Measurements from ENCODE around the gene SHLD1. TPM values are rescaled to one million over a fixed set of nuclear protein-coding genes. Genes with fewer than 3 reads are reported as not detected.

Gene SHLD1
- total RNA-seq, 1 donor from 2014 or later: 4.1 TPM

GRCh38 chr20:5825130-5825719, 75.0 kb downstream of the SHLD1 start:
- Mint-ChIP-seq H3K36me3 (no peaks in the 10 kb centered on the region), H3K4me3 (no peak overlapping the region), H3K27me3 (no peaks in the 10 kb centered on the region), H3K9me3 (no peaks in the 10 kb centered on the region), H3K4me1 (ENCODE audit: unreplicated experiment) (peaks cover 6% of the 10 kb centered on the region), H3K27ac (no peak overlapping the region)
- DNase-seq (ENCODE audit: extremely low spot score, unreplicated experiment): no peak
- no peak for TF ChIP-seq CTCF (conservative IDR thresholded peaks at IDR 0.05)

- Mint-ChIP-seq H3K9me3 (no peaks in the 10 kb centered on the region), H3K27ac (no peak overlapping the region), H3K36me3 (no peaks in the 10 kb centered on the region), H3K4me1 (ENCODE audit: unreplicated experiment) (peaks cover 6% of the 10 kb centered on the region), H3K4me3 (no peak overlapping the region), H3K27me3 (no peaks in the 10 kb centered on the region)
- no peak for DNase-seq (ENCODE audit: extremely low spot score, unreplicated experiment)
- TF ChIP-seq CTCF (conservative IDR thresholded peaks at IDR 0.05): no peak
Observed at GRCh38 chr20:5827098-5827853, 77.1 kb downstream of the SHLD1 start.

- Mint-ChIP-seq H3K4me1 (ENCODE audit: unreplicated experiment) (peaks cover 6% of the 10 kb centered on the region), H3K27ac (no peak overlapping the region), H3K36me3 (no peaks in the 10 kb centered on the region), H3K9me3 (no peaks in the 10 kb centered on the region), H3K4me3 (no peak overlapping the region), H3K27me3 (no peaks in the 10 kb centered on the region)
- no peak for DNase-seq (ENCODE audit: extremely low spot score, unreplicated experiment)
- TF ChIP-seq CTCF (conservative IDR thresholded peaks at IDR 0.05): no peak
Observed at GRCh38 chr20:5827861-5828260, 77.7 kb downstream of the SHLD1 start.

- no peaks in the 10 kb centered on the region for H3K36me3 Mint-ChIP-seq
- H3K27me3 Mint-ChIP-seq: no peaks in the 10 kb centered on the region
- no peaks in the 10 kb centered on the region for H3K9me3 Mint-ChIP-seq
- DNase-seq (ENCODE audit: extremely low spot score, unreplicated experiment): no peak
- H3K27ac Mint-ChIP-seq: no peak overlapping the region
- TF ChIP-seq CTCF (conservative IDR thresholded peaks at IDR 0.05): no peak
- no peaks in the 10 kb centered on the region for H3K4me1 Mint-ChIP-seq (ENCODE audit: unreplicated experiment)
- no peak overlapping the region for H3K4me3 Mint-ChIP-seq
Observed at GRCh38 chr20:5829241-5829809, 79.1 kb downstream of the SHLD1 start.

GRCh38 chr20:5831539-5832237, 81.5 kb downstream of the SHLD1 start:
- H3K27ac Mint-ChIP-seq: no peak overlapping the region
- no peak for DNase-seq (ENCODE audit: extremely low spot score, unreplicated experiment)
- no peaks in the 10 kb centered on the region for H3K9me3 Mint-ChIP-seq
- no peak overlapping the region for H3K4me3 Mint-ChIP-seq
- no peaks in the 10 kb centered on the region for H3K4me1 Mint-ChIP-seq (ENCODE audit: unreplicated experiment)
- H3K27me3 Mint-ChIP-seq: no peaks in the 10 kb centered on the region
- TF ChIP-seq CTCF (conservative IDR thresholded peaks at IDR 0.05): no peak
- H3K36me3 Mint-ChIP-seq: no peaks in the 10 kb centered on the region

Data from type B pancreatic cell (in vitro differentiated cells).